G401 (cell line): ENCODE results near the gene MYO10. TPM values are rescaled to one million over a fixed set of nuclear protein-coding genes. Genes with fewer than 3 reads are reported as not detected.
"Not testable (repeated sequence)": the region's sequence is repeated elsewhere in the genome, so short reads cannot be mapped to it uniquely, and the experiment has no call there.

ENCODE experiments used
- DNase-seq: peaks from one replicate; pipeline ENCODE4 v3.0.0-alpha.2; 2015; ENCODE audit warnings: low spot score
- in situ Hi-C: cut with HindIII; loops from 2 replicates; pipeline ENCODE4 v1.10.0; 2016; ENCODE audit warnings: low sequenced_read_pairs, mixed read lengths
- total RNA-seq: library from RNA; depleted of rRNA; stranded (reverse); fragments of >200 nt; shearing (Covaris generic); gene quantifications from 2 replicates; pipeline ENCODE4 v1.2.3, GENCODE V29; 2014

MYO10 gene
- total RNA-seq, 1 experiment from 2014 or later = 0.17 TPM

DNA sequence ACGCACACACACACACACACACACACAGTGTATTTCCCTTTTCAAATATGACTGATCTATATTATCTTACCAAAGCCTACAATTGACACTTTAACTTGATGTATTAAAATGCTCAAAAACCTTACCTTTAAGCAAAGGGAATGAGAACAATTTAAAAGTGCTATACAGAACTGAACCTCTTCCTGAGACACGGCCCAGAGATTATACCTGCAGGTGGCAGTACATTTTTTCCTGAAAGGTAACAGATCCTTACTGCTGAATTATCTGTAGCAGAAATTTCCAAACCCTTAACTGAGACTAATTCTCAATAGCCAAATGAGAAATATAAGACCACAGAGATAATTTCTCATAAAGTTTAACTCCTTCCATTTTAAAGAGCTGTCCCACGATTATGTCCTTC is 91.1 kb downstream of the MYO10 start:
- DNase-seq = no peak
- in situ Hi-C loops = no loop called here

GRCh38 chr5:16842896-16843295 is 93.2 kb downstream of the MYO10 start:
- no peak for DNase-seq
- in situ Hi-C loops = no loop called here

GRCh38 chr5:16841416-16841815 is 94.7 kb downstream of the MYO10 start:
- DNase-seq = no peak
- in situ Hi-C loops = no loop called here

- in situ Hi-C loops = no loop called here
- DNase-seq = no peak
Observed at GRCh38 chr5:16837305-16837704, 98.8 kb downstream of the MYO10 start.

- no peak for DNase-seq
- in situ Hi-C loops = no loop called here
Observed at GRCh38 chr5:16834029-16834428, 102.1 kb downstream of the MYO10 start.

DNA sequence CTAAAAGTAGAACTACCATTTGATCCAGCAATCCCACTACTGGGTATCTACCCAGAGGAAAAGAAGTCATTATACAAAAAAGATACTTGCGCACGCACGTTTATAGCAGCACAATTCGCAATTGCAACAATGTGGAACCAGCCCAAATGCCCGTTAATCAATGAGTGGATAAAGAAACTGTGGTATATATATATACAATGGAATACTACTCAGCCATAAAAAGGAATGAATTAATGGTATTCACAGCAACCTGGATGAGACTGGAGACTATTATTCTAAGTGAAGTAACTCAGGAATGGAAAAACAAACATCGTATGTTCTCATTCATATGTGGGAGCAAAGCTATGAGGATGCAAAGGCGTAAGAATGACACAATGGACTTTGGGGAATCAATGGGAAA is 104.8 kb downstream of the MYO10 start:
- DNase-seq, in situ Hi-C loops: not testable (repeated sequence)

DNA sequence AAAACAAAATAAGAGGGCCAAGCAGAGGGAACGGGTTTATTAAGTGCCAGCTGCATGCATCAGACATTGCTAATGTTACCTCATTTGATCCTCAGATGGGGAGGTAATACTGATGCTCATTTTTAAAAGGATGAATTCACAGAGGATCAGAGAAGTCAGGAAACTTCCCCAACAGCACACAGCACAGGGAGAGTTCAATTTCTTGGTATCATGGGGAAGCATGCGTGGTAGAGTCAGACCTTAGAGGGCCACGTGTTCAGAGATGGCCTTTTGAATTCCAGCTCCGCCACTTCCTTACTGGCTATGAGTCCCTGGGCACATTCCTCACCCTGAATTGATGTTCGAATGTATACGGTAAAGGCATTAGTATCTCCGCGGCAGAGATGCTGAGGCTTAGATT is 108.3 kb downstream of the MYO10 start:
- no peak for DNase-seq
- in situ Hi-C loops = no loop called here

DNA sequence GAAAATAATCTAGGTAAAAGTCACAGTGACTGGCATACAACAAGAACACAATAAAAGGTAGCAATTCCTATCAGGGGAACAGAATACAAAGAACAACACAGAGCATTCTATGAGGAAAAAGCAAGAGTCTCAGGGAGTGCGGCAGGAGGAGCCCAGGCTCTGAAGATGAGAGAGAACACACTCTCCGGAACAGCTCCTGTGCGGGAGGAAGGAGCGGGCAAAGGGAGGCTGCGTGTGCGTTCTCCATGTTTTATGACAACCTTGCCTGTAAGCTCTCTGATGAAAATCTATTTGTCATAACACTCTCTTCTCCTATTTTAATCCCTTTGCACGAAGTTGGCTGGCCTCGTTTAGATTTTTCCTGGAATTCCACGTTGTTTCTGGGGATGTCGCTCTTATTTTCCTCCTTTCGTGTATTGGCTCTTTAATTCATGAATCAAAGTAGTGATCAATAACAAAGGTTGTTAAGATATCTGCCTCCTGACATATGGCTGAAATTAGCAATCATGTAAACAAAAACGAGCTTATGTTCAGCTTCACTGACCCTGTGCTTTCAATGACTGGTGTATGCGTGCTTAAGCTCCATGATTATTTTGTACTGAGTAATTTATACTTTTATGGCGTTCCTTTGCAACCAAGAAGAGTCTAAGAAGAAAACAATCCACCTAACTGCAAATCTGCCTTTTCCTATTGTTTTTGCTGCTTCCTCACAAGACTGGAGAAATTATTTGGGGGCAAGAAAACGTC is 109.5 kb downstream of the MYO10 start:
- no peak for DNase-seq

DNA sequence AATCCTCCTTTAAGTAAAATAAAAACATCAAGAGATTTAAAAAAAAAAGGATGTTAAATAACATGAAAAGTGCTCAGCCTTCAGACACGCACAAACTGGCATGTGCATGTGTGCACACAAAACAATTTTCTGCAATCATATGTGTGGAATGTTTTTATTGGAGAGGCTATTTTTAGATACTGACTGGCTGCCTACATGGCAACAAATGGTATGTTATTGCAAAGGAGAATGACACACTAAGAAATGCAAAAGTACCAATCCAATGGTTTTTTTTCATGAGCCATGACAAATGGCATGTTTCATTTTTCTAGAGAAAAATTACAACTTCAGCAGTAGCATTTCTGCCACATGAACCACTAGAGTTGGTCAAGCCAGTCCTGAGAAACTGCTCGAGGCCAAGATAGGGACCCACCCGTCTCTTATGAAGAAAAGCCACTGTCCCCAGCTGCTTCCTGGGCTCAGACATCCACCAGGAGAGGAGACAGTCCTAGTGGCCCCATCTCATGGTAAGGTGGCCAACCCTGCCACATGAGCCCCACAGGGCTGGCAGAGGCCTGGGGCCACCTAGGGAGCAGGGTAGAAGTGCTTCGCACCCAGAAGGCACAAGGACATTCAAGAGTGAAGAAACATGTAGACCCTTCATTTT is 116.4 kb downstream of the MYO10 start:
- in situ Hi-C loops = no loop called here
- no peak for DNase-seq

More for the DNA sequence above, 109.5 kb downstream of the MYO10 start:
- in situ Hi-C loops = no loop called here

GRCh38 chr5:16815432-16815831 is 120.7 kb downstream of the MYO10 start:
- no peak for DNase-seq
- in situ Hi-C loops = no loop called here

- no peak for DNase-seq
- in situ Hi-C loops = no loop called here
Observed at GRCh38 chr5:16812911-16813310, 123.2 kb downstream of the MYO10 start.

- DNase-seq = no peak
Observed at GRCh38 chr5:16812448-16812847, 123.6 kb downstream of the MYO10 start.

GRCh38 chr5:16810208-16810854 is 125.8 kb downstream of the MYO10 start:
- in situ Hi-C loops = no loop called here
- DNase-seq = no peak

More at GRCh38 chr5:16812448-16812847, 123.6 kb downstream of the MYO10 start:
- in situ Hi-C loops = no loop called here

- in situ Hi-C loops = no loop called here
- DNase-seq = no peak
Observed at GRCh38 chr5:16809395-16810207, 126.5 kb downstream of the MYO10 start.

- no peak for DNase-seq
- in situ Hi-C loops = no loop called here
Observed at GRCh38 chr5:16809010-16809394, 127.1 kb downstream of the MYO10 start.

DNA sequence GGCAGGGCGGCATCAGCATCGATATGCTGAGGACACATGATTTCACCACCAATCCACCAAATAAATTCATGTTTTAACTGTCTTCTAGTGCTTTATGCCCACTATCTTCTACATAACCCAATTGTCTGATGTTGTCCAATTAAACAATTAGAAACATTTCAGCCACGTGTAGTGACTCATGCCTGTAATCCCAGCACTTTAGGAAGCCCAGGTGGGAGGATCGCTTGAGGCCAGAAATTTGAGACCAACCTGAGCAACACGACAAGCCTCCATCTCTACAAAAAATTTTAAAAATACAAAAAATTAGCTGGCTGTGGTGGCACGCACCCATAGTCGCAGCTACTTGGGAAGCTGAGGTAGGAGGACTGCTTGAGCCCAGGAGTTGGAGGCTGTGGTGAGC is 128.1 kb downstream of the MYO10 start:
- in situ Hi-C loops = no loop called here
- no peak for DNase-seq

DNA sequence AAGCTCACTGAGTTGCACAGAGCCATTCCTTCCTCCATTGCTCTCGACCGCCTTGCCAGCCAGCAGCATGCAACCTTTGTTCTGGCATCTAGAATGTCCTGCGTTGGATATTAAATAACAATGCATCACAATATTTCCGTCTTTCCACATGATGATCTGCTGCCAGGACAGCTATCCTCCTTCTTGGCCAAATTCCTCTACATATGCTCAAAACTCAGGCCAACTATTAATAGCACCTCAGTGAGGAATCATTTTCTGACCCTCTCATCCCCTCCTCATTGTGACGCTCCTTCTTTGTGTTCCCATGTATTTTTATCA is 128.6 kb downstream of the MYO10 start:
- DNase-seq = peak; percentile 44
- in situ Hi-C loops = no loop called here

DNA sequence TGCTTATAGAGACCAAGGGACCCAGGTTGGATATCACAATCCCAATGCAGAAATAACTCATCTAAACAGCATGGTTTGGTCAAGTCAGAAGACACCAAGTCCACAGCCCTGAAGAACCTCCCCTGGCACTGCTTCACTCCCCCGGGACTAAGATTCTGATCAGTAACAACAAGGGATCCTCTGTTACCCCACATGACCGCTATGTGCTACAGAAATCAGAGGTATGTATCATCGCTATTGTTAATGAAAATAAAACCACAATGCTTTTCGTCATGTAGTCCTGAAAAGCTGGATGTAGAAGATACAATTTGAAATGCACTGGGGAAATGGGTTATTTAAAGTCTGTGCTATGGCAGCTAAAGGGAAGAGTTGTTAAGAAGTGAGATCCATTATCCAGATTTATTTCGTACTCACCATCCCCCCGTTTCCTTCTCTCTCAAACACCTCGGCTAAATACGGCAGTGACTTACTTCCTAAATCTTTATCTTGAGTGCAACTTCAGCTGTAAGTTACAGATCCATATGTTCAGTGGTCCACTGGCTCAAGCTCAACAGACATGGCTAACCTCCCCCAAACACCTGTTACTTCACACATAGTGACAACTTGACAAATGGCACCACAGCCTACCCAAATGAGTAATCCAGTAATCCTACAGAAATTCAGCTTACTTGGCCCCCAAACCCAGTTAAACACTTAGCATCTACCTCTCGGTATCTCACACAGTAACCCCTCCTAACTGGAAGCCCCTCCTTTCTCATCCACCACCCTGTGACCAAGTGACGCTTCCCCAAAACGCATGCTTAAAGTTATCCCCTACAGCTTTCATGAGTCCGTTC is 129.2 kb downstream of the MYO10 start:
- no peak for DNase-seq
- in situ Hi-C loops = no loop called here

DNA sequence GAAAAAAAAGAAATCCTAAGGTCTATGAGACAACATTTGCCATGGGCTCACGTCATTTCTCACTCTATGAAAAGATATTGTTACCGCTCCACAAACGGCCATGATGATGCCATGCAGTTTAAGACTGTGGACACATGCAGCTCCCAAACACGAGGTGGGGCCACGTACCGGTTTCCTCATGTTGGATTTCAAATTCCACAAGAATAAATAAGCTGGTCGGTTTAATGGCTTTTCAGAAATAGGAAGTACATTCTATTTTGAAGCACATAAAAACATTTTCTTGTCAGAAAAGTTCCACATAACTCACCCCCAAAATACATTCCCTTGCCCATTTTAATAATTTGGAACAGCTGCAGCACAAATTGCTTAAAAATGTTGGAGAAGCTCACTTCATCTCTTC is 130.6 kb downstream of the MYO10 start:
- in situ Hi-C loops = no loop called here
- DNase-seq = no peak
